ENCODE measurements around the gene AFF1.

DNA sequence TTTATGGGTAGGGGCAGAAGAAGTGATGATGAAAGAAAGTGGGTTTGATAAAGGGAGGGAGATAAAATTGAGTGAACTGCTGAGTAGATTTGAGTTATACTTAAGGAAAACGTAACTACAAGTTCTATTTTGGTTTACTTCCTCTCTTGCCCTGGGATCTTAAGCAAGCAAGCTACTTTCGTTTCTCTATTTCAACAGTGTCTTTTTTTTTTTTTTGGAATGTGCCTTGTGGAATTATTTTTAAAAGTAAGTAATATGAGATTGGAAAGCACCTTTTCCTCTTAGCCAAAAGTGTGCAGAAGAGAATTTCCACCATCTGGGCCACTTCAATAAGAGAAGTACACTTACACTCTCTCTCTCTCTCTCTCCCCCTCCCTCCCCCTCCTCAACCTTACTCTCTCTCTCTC, 26.6 kb upstream of the AFF1 start:
- TF ChIP-seq, protein P1, sequence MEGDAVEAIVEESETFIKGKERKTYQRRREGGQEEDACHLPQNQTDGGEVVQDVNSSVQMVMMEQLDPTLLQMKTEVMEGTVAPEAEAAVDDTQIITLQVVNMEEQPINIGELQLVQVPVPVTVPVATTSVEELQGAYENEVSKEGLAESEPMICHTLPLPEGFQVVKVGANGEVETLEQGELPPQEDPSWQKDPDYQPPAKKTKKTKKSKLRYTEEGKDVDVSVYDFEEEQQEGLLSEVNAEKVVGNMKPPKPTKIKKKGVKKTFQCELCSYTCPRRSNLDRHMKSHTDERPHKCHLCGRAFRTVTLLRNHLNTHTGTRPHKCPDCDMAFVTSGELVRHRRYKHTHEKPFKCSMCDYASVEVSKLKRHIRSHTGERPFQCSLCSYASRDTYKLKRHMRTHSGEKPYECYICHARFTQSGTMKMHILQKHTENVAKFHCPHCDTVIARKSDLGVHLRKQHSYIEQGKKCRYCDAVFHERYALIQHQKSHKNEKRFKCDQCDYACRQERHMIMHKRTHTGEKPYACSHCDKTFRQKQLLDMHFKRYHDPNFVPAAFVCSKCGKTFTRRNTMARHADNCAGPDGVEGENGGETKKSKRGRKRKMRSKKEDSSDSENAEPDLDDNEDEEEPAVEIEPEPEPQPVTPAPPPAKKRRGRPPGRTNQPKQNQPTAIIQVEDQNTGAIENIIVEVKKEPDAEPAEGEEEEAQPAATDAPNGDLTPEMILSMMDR (IDR thresholded peaks at IDR 0.05), result no peak
- TF ChIP-seq POLR2A (IDR thresholded peaks at IDR 0.05), result no peak
